ENCODE results near the gene RAB14. TPM values are rescaled to one million over a fixed set of nuclear protein-coding genes. Genes with fewer than 3 reads are reported as not detected.

The RAB14 gene
- total RNA-seq, 2 experiments from 2014 or later, result 66.5 to 68.9 TPM

DNA sequence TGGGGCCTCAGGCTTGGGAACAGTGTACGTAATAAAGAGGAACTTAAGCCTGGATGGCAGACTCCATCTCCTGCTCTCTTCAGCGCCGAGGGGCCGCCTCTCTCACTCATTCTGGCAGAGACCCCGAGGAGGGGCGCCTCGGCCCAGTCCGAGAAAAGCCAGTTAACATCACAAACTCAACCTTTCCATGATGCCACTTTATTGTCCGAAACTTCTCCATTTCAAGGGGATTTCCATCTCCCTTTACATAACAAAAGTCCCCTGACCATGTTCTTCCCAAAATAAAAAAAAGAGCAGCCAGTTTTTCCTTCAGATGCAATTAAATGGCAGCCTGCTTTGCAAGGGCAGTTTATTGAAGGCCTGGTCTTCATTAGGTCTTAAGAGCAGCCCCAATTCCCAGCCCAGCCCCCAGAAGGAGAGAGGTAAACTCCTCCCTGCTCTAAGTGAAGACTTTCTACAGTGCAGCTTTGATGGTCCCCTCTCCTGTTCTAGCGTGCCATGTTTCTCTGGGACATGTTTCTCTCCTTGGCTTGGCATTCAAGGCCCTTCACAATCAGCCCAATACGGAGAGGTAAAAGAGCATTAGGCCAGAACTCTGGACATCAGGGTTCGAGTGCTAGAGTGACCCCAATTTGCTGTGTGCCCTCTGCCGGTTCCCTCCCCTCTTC is 19.5 kb upstream of the RAB14 start:
- CTCF ChIA-PET, result no interaction called here
- POLR2A ChIA-PET, result no interaction called here

GRCh38 chr9:121219530-121219929 is 17.9 kb upstream of the RAB14 start:
- POLR2A ChIA-PET, result no interaction called here
- CTCF ChIA-PET, result no interaction called here

DNA sequence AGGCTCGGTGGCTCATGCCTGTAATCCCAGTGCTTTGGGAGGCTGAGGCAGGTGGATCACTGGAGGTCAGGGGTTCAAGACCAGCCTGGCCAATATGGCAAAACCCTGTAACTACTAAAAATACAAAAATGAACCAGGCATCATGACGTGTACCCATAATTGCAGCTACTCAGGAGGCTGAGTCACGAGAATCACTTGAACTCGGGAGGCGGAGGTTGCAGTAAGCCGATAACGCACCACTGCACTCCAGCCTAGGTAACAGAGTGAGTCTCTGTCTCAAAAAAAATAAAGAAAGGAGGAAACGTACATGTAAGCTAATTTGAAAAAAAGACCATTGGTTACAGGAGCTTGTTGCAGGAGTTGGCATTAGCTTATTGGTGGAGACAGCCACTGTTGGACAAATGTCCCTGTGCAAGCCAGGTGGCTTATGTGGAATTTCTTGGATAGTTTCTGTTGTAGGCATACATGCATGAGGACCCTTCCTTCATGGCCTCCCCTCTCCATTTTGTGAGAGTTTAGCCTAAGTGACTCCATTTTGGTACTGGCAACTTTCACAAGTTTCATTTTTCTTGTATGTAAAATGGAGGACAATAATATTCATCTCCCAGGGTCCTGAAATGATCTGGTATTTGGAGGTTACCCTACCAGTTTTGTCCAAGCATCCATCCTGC is 16.8 kb upstream of the RAB14 start:
- ChIA-PET CTCF (interaction anchor here (1.3 kb wide), 1 partner anchor 101 kb away, joined by 5 read pairs; no protein-coding TSS in a partner anchor), POLR2A (no interaction called here)

- ChIA-PET POLR2A (no interaction called here), CTCF (interaction anchor here (1.3 kb wide), 1 partner anchor 102 kb away, joined by 5 read pairs; no protein-coding TSS in a partner anchor)
These were observed 16.1 kb upstream of the RAB14 start for GRCh38 chr9:121217609-121218292.

DNA sequence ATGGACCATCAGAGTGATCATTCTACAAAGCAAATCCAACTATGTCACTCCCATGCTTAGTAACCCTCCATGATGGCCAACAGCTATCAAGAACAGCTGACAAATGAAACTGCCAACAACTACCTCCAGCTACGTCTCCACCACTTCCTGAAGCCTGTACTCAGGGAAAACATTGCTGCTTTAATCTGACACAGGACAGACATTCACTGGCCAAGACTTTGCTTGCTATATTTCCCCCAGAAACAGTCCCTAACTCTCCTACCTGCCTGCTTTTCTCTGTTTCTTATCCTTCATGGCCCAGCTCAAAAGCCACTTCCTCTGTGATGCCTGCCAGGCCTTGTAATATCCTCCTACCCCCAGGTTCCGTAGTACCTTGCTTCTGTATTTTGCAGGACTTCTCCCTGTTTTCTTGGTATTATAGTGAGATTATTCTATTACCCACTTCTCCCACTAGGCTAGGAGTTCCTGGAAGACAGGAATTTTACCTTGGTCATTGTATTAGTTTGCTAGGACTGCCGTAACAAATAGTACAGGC is 14.7 kb upstream of the RAB14 start:
- ChIA-PET POLR2A (no interaction called here), CTCF (interaction anchor here (0.8 kb wide), 2 partner anchors 62 to 1588 kb away, joined by 3 to 5 read pairs; no protein-coding TSS in a partner anchor)

DNA sequence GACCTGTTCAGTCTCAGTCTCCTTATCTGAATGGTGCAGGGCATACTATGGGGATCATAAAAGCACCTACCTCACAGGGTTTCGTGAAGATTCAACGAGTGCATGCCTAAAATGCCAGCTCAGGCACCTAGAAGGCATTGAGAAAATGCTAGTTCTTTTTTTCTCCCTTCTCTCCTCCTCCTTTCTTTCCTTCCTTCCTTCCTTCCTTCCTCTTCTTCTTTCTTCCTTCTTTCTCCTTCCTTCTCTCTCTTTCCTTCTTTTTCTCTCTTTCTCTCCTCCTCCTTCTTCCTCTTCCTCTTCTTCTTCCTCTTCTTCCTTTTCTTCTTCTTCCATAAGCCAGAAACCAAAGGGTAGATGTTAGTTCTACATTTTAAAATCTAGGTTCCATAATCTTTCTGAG is 12.3 kb upstream of the RAB14 start:
- ChIA-PET POLR2A (no interaction called here), CTCF (interaction anchor here (0.5 to 1.6 kb wide), 13 partner anchors 9 to 244 kb away, joined by 3 to 5 read pairs (median 3); partner anchors contain the start of gene RAB14)

DNA sequence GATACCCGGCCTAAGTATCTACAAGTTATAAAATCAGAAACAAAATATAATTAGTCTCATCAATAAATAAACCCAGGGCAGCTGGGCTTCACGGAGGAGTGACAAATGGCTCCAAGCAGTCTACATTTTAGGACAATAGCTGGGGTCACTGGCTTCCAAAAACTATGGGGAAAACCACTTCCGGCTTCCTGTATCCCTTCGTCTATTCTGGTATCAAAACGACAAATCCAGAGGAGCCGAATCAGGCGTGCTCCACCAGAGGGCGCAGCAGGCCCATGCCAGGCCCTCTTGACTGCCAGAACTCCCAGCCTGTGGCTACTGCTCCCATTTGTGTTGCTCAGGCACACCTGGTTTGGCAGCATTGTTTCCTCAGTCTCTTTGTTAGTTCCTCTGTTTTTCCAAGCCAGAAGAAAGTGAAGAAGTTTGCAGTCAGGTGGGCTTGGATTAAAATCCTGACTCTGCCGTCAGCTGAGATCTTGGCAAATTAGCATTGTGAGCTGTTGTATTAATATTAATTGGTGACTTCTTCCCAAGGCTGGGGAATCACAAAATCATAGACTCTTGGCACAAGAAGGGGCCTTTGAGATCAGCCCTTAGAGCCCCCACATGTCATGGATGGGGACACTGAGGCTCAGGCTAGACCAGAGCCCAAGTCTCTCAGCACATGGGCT is 11.6 kb upstream of the RAB14 start:
- CTCF ChIA-PET, result interaction anchor here (0.6 to 1.6 kb wide), 10 partner anchors 10 to 245 kb away, joined by 3 to 5 read pairs (median 3); partner anchors contain the start of gene RAB14
- POLR2A ChIA-PET, result no interaction called here

GRCh38 chr9:121210536-121210935 is 8.9 kb upstream of the RAB14 start:
- POLR2A ChIA-PET, result no interaction called here

DNA sequence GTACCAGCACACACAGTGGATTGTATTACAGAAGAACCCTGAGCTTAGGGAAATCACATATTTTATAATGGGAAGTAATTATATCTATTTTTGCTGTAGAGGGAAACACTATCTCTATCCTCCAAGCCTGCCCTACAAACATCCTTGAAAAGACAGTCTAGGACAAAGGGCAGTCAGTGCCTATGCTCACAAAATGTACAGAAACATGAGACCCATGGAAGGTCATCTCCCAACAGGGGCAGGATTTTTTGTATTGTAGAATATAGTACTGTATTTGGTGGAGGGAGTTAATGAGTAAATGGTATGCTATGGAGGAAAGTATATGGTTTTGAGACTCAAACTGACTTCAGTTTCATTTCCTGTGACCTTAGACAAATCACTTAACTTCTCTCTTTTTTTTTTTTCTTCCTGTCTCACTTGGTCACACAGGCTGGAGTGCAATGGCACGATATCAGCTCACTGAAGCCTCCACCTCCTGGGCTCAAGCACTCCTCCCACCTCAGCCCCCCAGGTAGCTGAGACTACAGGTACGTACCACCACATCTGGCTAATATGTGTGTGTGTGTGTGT is 5.8 kb upstream of the RAB14 start:
- ChIA-PET POLR2A (no interaction called here), CTCF (no interaction called here)

More at GRCh38 chr9:121210536-121210935, 8.9 kb upstream of the RAB14 start:
- CTCF ChIA-PET, result no interaction called here

DNA sequence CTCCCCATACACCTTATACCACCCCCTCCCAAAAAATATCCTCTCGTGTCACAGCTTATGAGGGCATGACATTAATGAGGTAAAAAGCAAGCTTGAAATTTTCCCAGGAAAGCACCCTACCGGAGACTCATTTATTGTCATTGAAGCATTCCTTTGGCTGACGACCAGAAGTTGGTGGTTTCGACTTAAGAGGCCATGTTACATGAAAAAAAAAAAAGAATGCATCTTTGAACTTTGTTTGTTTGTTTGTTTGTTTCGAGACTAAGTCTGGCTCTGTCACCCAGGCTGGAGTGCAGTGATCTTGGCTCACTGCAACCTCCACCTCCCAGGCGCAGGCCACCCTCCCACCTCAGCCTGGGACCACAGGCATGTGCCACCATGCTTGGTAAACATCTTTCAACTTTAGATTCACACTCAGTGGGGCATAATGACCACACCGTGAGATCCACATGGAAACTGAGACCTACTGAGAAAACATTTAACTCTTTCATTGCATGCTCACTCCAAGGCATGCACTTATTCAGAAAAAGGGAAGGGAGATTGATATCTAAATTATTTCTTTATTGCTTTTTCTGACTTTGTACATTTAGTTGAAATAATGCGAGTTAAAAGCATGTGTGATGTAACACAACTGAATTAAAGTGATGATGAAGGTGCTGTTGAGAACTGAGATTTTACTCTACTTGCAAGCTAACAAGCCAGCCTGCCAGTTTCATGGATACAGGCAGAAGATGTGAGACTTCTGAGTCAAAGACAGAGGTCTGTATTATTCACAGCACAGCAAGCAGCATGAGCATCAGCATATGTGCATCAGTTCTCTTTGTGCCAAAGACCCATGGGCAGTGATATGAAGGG is 5.1 kb upstream of the RAB14 start:
- CTCF ChIA-PET, result no interaction called here
- POLR2A ChIA-PET, result no interaction called here

DNA sequence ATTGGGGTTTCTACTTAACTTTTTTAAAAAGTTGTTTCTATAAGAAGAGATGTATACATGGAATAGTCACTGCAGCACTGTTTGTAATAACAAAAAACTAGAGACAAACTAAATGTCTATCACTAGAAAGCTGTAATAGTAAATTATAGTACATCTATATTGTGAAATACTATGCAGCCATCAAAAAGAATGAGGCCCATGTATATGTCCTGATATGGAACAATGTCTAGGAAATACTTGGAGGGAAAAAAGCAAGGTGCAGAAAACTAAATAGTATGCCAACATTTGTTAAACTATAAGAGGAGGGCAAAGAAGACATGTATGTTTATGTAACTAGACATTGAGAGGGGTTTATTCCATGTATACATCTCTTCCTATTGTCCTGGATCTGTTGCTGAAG is 2.9 kb upstream of the RAB14 start:
- POLR2A ChIA-PET, result no interaction called here
- CTCF ChIA-PET, result no interaction called here

DNA sequence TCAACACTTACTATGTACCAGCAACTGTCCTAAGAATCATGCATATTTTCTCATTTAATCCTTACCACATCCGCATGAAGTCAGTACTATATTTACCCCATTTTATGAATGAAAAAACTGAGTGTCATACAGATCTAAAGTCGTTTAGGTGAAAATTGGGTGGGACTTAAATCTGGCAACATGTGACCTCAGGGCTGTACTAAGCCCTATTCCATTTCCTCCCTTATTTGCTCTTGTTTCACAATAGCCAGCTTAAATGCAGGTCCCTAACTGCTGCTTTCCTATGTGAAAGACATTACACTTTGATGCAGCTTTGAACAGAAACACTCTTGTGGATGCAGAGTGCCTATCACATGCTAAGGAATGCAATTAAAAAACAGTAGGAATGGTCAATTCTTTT is 2.5 kb upstream of the RAB14 start:
- CTCF ChIA-PET, result no interaction called here
- POLR2A ChIA-PET, result no interaction called here

GRCh38 chr9:121201045-121201737 is 478 bp downstream of the RAB14 start:
- ChIA-PET CTCF (interaction anchor here (0.5 to 1.5 kb wide), 4 partner anchors 8 to 251 kb away, joined by 3 to 6 read pairs (median 4); no protein-coding TSS in a partner anchor), POLR2A (interaction anchor here (1.1 to 1.5 kb wide), 2 partner anchors 10 to 15 kb away, joined by 4 to 5 read pairs; no protein-coding TSS in a partner anchor)

DNA sequence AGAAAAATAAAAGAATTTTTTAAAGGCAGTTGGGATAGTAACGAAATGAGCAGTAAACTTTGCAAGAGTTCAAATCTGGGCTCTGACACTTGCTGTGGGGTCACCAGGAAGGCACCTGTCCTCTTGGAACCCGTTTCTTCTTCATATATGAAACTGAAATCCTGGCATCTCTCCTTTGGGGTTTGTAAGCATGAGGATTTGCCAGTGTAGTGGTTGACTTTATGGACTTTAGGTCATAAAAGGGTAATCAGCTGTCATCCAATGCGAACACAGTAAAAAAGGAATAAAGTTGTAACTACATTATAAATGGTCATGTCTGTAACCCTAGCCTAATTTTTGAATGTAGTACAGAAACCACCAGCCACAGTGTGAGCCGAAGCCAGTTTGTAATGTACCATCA is 1.3 kb downstream of the RAB14 start:
- POLR2A ChIA-PET, result interaction anchor here (0.7 to 1.1 kb wide), 2 partner anchors 11 to 15 kb away, joined by 3 to 4 read pairs; no protein-coding TSS in a partner anchor
- CTCF ChIA-PET, result interaction anchor here (1.5 kb wide), 1 partner anchor 13 kb away, joined by 5 read pairs; no protein-coding TSS in a partner anchor

DNA sequence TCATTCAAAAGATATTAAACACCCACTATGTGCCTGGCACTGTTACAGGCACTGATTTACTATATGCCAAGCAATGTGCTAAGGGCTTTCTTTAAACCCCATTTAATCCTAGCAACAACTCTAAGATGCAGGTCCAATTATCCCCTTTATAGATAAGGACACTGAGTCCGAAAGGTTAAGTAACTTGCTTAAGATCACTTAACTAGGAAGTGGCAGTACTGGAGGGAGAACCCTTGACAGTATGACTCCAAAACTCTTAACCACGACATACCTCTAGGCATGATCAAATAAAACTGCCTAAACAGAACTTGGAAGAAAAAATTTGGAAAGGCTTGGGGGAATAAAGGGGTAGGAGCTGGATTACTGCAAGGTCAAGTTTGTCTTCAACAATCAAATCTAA is 1.7 kb downstream of the RAB14 start:
- POLR2A ChIA-PET, result interaction anchor here (0.7 kb wide), 1 partner anchor 12 kb away, joined by 3 read pairs; no protein-coding TSS in a partner anchor
- CTCF ChIA-PET, result no interaction called here

DNA sequence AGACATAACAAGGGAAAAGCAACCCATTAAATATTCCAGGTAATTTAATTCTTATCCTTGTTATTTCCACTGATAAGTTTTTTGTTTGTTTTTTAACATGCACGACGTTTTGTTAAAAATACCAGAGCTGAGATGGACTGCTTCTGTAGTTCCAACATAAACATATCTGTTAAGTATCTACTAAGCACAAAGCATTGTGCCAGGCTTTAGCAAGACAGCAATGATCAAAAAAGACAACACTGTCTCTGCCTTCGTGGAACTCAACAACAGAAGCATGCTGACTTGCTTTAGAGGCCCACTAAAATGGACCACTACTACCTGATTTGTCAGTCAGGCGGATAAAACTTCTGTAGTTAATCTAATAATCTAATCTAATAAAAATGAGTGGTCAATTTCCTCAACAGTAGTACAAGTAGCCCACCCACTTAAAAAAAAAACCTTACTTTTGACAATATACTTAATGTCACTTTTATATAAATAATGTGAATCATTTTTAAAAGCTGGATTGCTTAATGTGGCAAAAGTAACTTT is 3.1 kb downstream of the RAB14 start:
- CTCF ChIA-PET, result no interaction called here
- POLR2A ChIA-PET, result no interaction called here

GRCh38 chr9:121197132-121197531 is 4.5 kb downstream of the RAB14 start:
- ChIA-PET CTCF (no interaction called here), POLR2A (no interaction called here)

DNA sequence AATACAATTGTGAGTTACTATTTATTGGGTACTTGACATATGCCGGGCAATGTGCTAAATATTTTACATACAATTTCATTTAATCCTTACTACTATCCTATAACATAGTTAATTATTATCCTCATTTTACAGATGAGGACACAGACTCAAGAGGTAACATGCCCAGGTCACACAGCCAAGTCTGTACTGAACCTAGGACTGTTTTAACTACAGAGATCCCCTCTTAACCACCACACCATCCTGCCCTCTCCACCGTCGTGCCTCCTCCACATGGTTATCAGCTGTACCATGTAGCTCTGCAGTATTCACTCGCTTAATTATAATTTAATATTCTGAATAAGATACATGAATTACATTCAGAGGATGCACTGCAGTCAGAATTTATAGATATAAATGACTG is 5.3 kb downstream of the RAB14 start:
- CTCF ChIA-PET, result no interaction called here
- POLR2A ChIA-PET, result no interaction called here

Data from activated CD8-positive, alpha-beta memory T cell treated with anti-CD3 and anti-CD28 coated beads for 36 hours (primary cell).